GM21786 (cell line): ENCODE data around the gene UMODL1.

ENCODE experiments used
- ATAC-seq: cut with Tn5 transposase; IDR thresholded peaks from one replicate; pipeline ENCODE4 v1.9.1; 2021; ENCODE audit not compliant: unreplicated experiment

The UMODL1 gene

DNA sequence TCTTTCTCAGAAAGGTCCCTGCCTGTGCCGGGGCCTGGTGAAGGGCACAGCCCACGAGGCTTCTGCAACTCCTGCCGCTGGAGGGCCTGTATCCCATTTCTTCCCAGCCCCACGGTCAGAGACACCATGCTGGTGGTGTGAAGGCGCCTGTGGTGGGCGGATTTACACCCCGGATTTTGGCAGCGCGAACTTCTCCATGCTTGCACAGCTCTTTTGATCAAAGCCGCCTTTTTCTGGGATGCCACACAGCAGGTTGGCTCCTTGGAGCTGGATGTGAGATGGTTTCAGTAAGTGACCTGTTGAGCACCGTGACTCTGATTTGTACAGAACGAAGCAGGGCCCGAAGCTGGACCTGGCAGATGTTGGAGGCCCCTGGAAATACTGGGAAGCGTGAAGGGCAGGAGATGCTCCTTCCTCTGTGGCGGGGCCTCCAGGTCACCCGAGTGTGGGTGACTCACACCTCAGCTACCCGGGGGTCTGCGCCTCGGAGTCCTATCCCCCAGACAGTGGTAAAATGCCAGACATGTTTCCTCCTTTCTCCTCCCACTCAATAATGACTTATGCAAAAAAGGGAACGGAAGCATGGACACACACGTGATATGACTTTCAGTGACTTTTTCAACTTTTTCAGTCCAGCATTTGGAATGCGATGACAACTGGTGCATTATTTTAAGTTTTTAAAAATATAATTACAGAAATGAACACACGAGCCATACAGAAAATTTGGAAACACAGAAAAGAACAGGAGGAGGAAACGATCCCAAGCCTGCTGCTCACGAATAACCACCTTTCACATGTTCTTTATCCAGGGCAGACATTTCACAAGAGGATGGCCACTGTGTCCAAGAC is 9.0 kb downstream of the UMODL1 start:
- ATAC-seq: no peak

- no peak for ATAC-seq
These were observed 9.6 kb downstream of the UMODL1 start for GRCh38 chr21:42080788-42081083.

- no peak for ATAC-seq
These were observed 10.0 kb downstream of the UMODL1 start for GRCh38 chr21:42081138-42081537.

- no peak for ATAC-seq
These were observed 10.8 kb downstream of the UMODL1 start for GRCh38 chr21:42081931-42082381.

DNA sequence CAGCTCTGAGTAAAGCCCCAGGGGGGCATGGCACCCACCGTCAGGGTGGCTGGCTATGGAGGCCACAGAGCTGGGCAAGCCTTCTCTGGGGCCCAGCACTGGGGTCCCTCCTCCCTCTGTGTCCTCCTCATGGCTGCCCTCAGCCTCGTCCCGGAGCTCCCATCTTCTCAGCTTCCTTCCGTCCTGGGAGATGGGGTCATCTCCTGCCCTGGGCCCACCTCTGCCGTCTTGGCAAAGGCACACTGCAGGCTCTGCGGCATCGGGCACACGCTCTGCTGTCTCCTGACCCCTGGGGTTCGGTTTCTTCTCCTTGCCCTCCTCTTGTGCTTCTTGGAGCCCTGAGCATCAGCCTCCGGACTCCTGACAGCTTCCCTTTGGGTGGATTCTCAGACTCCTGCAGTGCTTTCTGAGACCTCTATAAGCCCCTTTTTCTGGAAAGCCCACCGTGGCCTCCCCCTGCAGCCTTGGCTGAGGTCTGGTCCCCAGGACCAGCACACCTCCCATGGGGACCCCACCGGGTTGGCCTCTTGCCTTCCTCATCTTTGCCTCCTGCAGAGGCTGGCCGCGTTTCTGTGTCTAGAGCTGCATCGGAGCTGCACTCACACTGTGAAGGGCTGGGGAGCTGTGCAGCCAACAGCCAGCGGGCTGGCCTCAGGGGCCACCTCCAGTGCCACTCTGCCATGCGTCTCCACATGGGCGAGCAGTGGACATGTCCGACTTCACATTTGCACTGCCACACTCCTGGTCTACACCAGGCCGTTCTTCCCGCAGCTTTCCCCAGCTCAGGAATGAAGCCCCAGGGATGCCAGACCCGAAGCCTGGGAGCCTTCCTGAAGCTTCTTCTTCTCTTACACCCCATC is 11.6 kb downstream of the UMODL1 start:
- ATAC-seq: no peak

- ATAC-seq: no peak
These were observed 12.2 kb downstream of the UMODL1 start for GRCh38 chr21:42083361-42083690.

DNA sequence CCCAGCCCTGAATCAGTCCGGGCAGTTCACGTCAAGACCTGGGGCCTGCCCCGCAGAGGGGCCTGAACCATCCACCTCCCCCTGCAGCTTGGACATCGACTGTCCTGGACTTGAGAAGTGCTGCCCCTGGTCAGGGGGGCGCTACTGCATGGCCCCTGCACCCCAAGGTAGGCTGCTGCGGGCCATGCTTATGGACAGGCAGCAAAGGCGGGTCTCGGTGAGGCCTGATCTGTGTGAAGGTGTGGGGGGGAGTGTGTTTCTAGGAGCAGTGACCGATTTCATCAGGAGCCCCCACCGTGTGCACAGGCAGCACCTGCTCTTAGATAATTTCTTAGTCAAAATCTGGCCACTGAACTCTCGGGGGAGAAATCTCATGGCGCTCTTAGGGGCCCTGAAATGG is 13.0 kb downstream of the UMODL1 start:
- ATAC-seq: no peak

- no peak for ATAC-seq
These were observed 14.3 kb downstream of the UMODL1 start for GRCh38 chr21:42085246-42086077.

GRCh38 chr21:42086969-42087368 is 15.9 kb downstream of the UMODL1 start:
- no peak for ATAC-seq

DNA sequence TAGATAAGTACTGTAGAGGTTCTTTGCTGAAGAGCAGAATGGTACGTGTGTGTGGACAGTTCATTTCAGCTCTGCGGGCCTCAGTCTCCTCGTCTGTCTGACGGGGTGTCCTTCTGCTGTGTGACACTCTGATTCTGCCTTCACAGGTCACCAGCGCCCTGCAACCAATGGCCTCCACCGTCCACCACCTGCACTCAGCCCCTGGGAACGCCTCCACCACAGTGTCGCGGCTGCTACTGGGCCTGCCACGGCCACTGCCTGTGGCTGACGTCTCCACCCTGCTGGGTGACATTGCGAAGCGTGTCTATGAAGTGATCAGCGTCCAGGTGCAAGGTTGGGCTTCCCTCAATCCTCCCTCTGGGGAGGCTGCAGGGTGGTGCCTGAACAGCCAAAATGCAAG is 17.0 kb downstream of the UMODL1 start:
- ATAC-seq: no peak

DNA sequence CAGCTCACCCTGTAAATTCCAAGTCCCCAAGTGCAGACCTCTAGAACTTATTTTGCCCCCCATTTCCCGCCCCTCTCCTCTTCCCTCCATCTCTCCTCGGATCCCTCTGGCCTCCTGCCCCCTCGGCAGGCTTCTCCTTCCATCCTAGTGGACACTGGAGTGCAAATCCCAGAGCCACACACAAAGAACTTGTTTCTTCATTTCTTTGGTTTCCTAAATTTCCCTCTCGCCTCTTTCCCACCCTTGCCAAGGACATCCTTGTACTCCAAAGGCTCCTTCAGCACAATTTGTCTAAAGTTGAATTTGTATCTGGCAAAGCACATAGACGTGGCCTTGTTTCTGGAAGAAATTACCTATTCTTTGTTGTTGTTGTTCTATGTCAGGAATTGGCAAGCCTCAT is 17.5 kb downstream of the UMODL1 start:
- no peak for ATAC-seq

GRCh38 chr21:42089093-42089631 is 18.0 kb downstream of the UMODL1 start:
- no peak for ATAC-seq

DNA sequence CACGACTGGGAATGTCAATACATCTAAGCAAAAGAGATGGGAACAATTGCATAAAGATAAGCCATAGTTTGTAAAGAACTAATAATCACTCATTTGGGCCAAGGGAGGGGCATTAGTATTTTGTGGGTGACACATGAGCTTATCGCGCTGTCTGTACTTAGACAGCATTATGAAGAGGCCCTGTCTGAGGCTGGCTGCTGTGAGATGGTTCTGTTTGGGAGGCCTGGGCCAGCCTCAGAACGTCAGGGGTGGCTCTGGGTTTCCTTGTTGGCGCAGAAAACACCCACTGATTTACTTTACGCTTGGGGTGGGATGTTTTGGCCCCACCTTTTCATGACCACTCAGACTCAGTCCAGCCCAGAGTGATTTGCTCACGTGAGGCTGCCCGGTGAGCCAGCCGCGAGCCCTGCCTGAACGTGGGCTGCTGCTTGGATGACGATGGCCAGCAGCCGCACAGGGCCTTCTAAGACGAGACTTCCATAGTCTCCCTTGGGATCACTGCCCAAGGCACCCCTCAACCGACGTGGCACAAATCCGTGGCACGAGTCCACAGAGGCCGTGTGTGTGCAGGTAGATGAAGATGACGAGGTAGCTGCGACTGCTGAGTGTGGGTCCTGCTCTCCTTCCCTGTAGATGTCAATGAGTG is 18.7 kb downstream of the UMODL1 start:
- ATAC-seq: no peak

DNA sequence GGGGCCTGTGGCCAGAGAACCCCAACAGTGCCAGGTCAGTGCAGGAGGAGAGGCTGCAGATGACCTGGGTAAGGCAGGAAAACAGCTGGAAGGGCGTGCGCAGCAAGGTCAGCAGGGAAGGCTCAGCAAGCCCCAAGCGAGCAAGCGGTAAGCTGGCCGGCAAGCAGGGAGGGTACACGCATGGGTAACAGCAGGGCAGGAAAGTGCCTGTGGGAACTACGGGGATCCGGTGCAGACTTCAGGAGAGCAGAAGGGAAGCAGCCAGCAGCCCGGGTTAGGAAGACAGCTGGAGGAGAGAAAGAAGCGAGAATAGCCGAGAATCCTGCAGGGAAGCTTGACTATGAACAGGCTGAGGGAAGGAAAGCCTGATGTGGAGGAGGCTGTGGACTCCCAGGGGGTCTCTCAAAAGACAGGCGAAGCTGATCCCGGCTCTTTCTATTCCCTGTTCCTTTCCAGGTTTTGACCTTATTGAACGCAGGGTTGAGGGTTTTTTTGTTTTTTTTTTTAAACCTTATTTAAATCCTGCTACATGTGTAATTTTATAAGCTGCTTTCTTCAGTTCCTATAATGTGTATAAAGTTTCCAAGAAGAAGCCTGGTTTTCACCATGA is 20.9 kb downstream of the UMODL1 start:
- no peak for ATAC-seq

DNA sequence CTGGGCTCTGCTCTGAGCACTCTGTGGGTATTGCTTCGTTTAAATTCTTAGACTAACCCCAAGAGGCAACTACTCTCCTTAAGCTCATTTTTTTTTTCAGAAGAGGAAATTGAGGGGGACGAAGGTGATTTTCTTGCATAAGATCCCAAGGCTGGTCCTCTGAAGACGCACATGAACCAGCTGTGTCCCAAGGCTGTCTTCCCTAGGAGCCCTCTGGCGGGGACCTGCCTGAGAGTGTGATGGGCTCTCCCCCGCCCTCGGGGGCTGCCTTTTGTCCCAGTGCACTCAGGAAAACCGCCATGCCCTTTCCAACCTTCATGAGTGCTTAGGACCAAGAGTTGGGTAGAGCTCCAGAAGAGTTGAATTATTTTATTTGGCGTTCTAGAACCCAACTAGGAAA is 21.7 kb downstream of the UMODL1 start:
- ATAC-seq: no peak

DNA sequence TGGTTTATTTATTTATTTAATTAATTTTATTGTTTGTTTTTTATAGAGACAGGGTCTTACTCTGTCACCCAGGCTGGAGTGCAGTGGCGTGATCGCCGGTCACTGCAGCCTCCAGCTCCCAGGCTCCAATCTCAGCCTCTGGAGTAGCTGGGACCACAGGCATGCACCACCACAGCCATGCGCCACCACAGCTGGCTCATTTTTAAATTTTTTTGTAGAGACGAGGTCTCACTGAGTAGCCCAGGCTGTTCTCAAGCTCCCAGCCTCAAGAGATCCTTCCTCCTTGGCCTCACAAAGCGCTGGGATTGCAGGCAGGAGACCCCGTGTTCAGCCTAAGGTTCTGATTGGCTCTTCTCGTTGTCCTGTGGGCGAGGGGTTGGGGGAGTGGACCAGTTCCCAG is 22.1 kb downstream of the UMODL1 start:
- ATAC-seq: no peak

- ATAC-seq: no peak
These were observed 22.9 kb downstream of the UMODL1 start for GRCh38 chr21:42093991-42094421.

GRCh38 chr21:42094811-42095210 is 23.7 kb downstream of the UMODL1 start:
- ATAC-seq: no peak

DNA sequence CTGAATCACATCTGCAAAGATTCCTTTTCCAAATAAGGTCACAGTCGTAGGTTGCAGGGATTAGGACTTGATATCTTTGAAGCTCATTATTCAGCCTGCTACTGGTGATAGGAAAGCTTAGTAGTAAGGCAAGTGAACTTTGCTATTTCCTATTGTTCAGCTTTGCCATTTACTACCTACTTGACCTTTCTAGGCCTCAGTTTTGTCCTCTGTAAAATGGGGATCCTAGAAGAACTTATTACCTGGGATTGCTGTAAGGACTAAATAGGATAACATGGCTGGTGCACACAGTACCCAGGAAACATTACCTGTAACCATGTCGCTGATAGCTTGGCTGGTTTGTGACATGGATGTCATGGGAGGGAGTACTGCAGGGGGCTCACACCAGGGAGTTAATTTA is 24.5 kb downstream of the UMODL1 start:
- no peak for ATAC-seq

DNA sequence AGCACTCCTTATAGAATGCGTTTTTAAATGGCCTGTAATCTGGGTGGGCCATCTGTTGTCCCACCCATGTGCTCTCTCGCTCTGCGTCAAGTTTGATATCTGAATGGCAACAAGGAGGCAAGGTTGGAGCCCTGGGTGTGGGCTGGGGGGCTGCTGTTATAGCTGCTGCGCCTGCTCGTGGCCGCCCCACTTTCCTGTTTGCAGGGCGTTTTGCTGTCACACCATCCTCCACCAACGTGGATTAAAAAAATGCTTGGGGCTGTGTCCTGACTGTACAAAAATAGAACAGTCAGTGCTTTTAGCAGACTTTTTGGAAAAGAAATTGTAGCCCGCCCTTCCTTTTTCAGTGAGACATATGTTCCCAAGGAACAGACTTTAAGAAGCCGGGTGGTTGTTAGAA is 25.4 kb downstream of the UMODL1 start:
- no peak for ATAC-seq
